K562 (cell line): ENCODE results near the gene ABLIM1. TPM values are rescaled to one million over a fixed set of nuclear protein-coding genes. Genes with fewer than 3 reads are reported as not detected.

Experiments used
- ATAC-seq: fragments of 200-7000 bp; cut with Tn5 transposase; 3 replicates; pipeline ENCODE4 v1.9.1; 2020; ENCODE audit warnings: moderate library complexity
- BruUV-seq: library from RNA; stranded (reverse); fragments of 400-500 nt; replicated peaks from 2 replicates; lab custom pipeline; 2021; lab: Mats Ljungman, UMichigan
- CTCF ChIA-PET: fragments of 300-600 bp; formaldehyde crosslinking; extraction: SDS; loops from one replicate; lab custom pipeline; 2021; ENCODE audit warnings: low intra/inter-chr PET ratio; lab: Yijun Ruan, JAX
- POLR2A ChIA-PET: fragments of 300-600, 350-650 bp; sonication (Branson Sonifier 250); formaldehyde crosslinking; extraction: SDS; loops from one replicate; lab custom pipeline; 2021; ENCODE audit warnings: antibody characterized with exemption, inconsistent platforms; lab: Yijun Ruan, JAX
- DNase-seq, 4 experiments: peaks; one replicate each; pipeline versions ENCODE4 v3.0.0 to v3.0.0-alpha.2; 2011 to 2018; ENCODE audit warnings: low spot score in 3 of 4, mixed read lengths in 3 of 4; ENCODE audit errors: extremely low read depth in 1 of 4
- FAIRE-seq: peaks from 2 replicates; lab custom pipeline; 2011; peaks lifted over from hg19 to GRCh38; lab: Jason Lieb, UNC
- H2AFZ ChIP-seq: 2 replicates; pipeline ENCODE4 v1.6.0; 2011; ENCODE audit warnings: low read depth, low read length, control low read depth, inconsistent platforms
- H3K27ac ChIP-seq: fragments of 200-600 bp; 3 replicates; pipeline ENCODE4 v1.8.0; 2011; ENCODE audit warnings: low read depth, mild to moderate bottlenecking, control low read depth, inconsistent platforms, low read length, moderate library complexity, mixed read lengths; ENCODE audit errors: extremely low read depth
- H3K27me3 ChIP-seq, 2 experiments: fragments of 300-600 bp in 1 of 2; 2 replicates in 1 of 2; 3 replicates in 1 of 2; pipeline versions ENCODE4 v1.6.0 to v1.8.0; 2011; ENCODE audit warnings: inconsistent platforms in 2 of 2, low read length in 2 of 2, mild to moderate bottlenecking in 1 of 2, mixed read lengths in 1 of 2, moderate library complexity in 1 of 2; ENCODE audit not compliant: control insufficient read depth in 2 of 2, insufficient read depth in 2 of 2
- H3K36me3 ChIP-seq: fragments of 300-600 bp; 3 replicates; pipeline ENCODE4 v1.8.0; 2011; ENCODE audit warnings: mild to moderate bottlenecking, low read length, inconsistent platforms; ENCODE audit not compliant: control insufficient read depth, insufficient read depth
- H3K4me1 ChIP-seq, 2 experiments: fragments of 200-600 bp in 1 of 2; replicated peaks in 1 of 2; 2 replicates in 1 of 2; 3 replicates in 1 of 2; pipeline versions ENCODE4 v1.5.1 to v1.8.0; 2011; ENCODE audit warnings: inconsistent platforms in 2 of 2, low read length in 2 of 2, mild to moderate bottlenecking in 1 of 2, mixed read lengths in 1 of 2, moderate library complexity in 1 of 2; ENCODE audit not compliant: control insufficient read depth in 2 of 2, insufficient read depth in 2 of 2
- H3K4me2 ChIP-seq: 2 replicates; pipeline ENCODE4 v1.6.1; 2011; ENCODE audit warnings: low read length, control low read depth, inconsistent platforms, mixed read lengths; ENCODE audit not compliant: insufficient read depth
- H3K4me3 ChIP-seq: fragments of 200-600 bp; sonication (generic), shearing (Covaris generic); 2 replicates; pipeline ENCODE4 v1.5.1; 2016; ENCODE audit warnings: control low read depth, inconsistent platforms
- H3K79me2 ChIP-seq: fragments of 200-600 bp; 3 replicates; pipeline ENCODE4 v1.8.0; 2011; ENCODE audit warnings: low read length, inconsistent platforms; ENCODE audit not compliant: control insufficient read depth, insufficient read depth
- H3K9ac ChIP-seq, 2 experiments: 2 replicates each; pipeline versions ENCODE4 v1.6.0 to v1.6.1; 2011; ENCODE audit warnings: low read depth in 2 of 2, low read length in 2 of 2, control low read depth in 1 of 2, inconsistent platforms in 1 of 2, mild to moderate bottlenecking in 1 of 2, mixed read lengths in 1 of 2; ENCODE audit not compliant: insufficient read depth in 1 of 2
- H3K9me1 ChIP-seq: one replicate; pipeline ENCODE4 v1.6.0; 2011; ENCODE audit warnings: inconsistent platforms, mild to moderate bottlenecking, low read length, moderate library complexity; ENCODE audit not compliant: control insufficient read depth, insufficient read depth
- H3K9me3 ChIP-seq: replicated peaks from 2 replicates; pipeline ENCODE4 v1.5.1; 2011; ENCODE audit warnings: low read depth, low read length, inconsistent platforms; ENCODE audit not compliant: control insufficient read depth, insufficient read depth
- H4K20me1 ChIP-seq: replicated peaks from 2 replicates; pipeline ENCODE4 v1.6.1; 2011; ENCODE audit warnings: low read length, inconsistent platforms, mixed read lengths; ENCODE audit not compliant: control insufficient read depth, insufficient read depth
- ATF3 ChIP-seq, 2 experiments: fragments of 450-650 bp in 1 of 2; sonication (generic) in 1 of 2; formaldehyde crosslinking in 1 of 2; IDR thresholded peaks in 1 of 2; conservative IDR thresholded peaks in 1 of 2; 2 replicates each; pipeline versions ENCODE4 v1.6.1 to v1.8.1; 2016 to 2023; ENCODE audit warnings: mild to moderate bottlenecking in 2 of 2, moderate library complexity in 2 of 2, inconsistent platforms in 1 of 2, missing genetic modification reagents in 1 of 2
- DDX20 ChIP-seq: fragments of 450-650 bp; IDR thresholded peaks from 2 replicates; pipeline ENCODE4 v1.6.1; 2016; ENCODE audit warnings: missing genetic modification characterization, low read depth, mild to moderate bottlenecking, missing compliant biosample characterization, moderate library complexity
- GABPA ChIP-seq: fragments of 200-800 bp; sonication (Bioruptor generic); conservative IDR thresholded peaks from 2 replicates; pipeline ENCODE4 v1.6.1; 2016; ENCODE audit warnings: low read depth, missing genetic modification characterization, missing compliant biosample characterization
- GTF2A2 ChIP-seq: IDR thresholded peaks from 2 replicates; pipeline ENCODE4 v1.6.1; 2016; ENCODE audit warnings: mild to moderate bottlenecking, missing genetic modification characterization, missing compliant biosample characterization
- HLTF ChIP-seq: fragments of 450-650 bp; IDR thresholded peaks from 2 replicates; pipeline ENCODE4 v1.6.1; 2016
- OTX1 ChIP-seq: fragments of 450-650 bp; formaldehyde crosslinking; IDR thresholded peaks from 2 replicates; pipeline ENCODE4 v1.4.0; 2022; ENCODE audit warnings: mild to moderate bottlenecking
- PYGO2 ChIP-seq: fragments of 450-650 bp; IDR thresholded peaks from 2 replicates; pipeline ENCODE4 v1.6.1; 2016; ENCODE audit warnings: mild to moderate bottlenecking, missing genetic modification characterization, moderate library complexity, missing compliant biosample characterization
- RNF2 ChIP-seq: sonication (generic); IDR thresholded peaks from 2 replicates; pipeline ENCODE4 v1.6.1; 2016
- YY1 ChIP-seq, 3 experiments: IDR thresholded peaks; 2 replicates each; pipeline ENCODE4 v1.6.1; 2011; ENCODE audit warnings: low read length in 2 of 3, mild to moderate bottlenecking in 2 of 3, moderate library complexity in 2 of 3, borderline replicate concordance in 1 of 3, control low read depth in 1 of 3, low read depth in 1 of 3; ENCODE audit not compliant: insufficient read depth in 3 of 3, insufficient replicate concordance in 2 of 3, control insufficient read depth in 1 of 3, insufficient read length in 1 of 3; ENCODE audit errors: extremely low read depth in 1 of 3
- WGBS: fragments of 100-300 bp; shearing (Covaris generic); methylation state at CpG from one replicate; pipeline ENCODE4 v1.1.6; 2016; ENCODE audit warnings: low coverage, mixed read lengths; ENCODE audit not compliant: insufficient coverage; ENCODE audit errors: missing lambda C conversion rate; 5-methylcytosine and 5-hydroxymethylcytosine counted together
- in situ Hi-C: fragments of 300-500 bp; cut with MboI; formaldehyde crosslinking; loops from 4 replicates; pipeline ENCODE4 v1.15.0; 2018; ENCODE audit warnings: inconsistent platforms, mixed read lengths
- intact Hi-C: fragments of 100-400 bp; cut with micrococcal nuclease; formaldehyde crosslinking; loops from 2 replicates; pipeline ENCODE4 v1.14.2; 2022
- polyA plus RNA-seq, 8 experiments: library from polyadenylated mRNA; depleted of rRNA in 4 of 8; stranded (reverse) in 5 of 8; unstranded in 3 of 8; fragments of >200 nt; fragmentation: Nextera tagmentation in 2 of 8; fragmentation: Illumina TruSeq in 1 of 8; extraction: Ambion mirVana in 2 of 8; extraction: Trizol in 1 of 8; gene quantifications; 2 replicates each; pipeline versions ENCODE4 v1.2.1 to v1.2.3, GENCODE V29; 2011 to 2014; ENCODE audit warnings: inconsistent platforms in 1 of 8, missing spikeins in 1 of 8
- total RNA-seq, 7 experiments: library from RNA; depleted of rRNA in 6 of 7; stranded (reverse); fragments of >200 nt in 6 of 7; fragmentation: Illumina TruSeq in 2 of 7; extraction: Trizol in 2 of 7; gene quantifications; 2 replicates each; pipeline versions ENCODE4 v1.2.1 to v1.2.3, GENCODE V29; 2011 to 2021; ENCODE audit warnings: low replicate concordance in 1 of 7
- TF ChIP-seq, protein P1 (sequence below): IDR thresholded peaks from 2 replicates; pipeline ENCODE4 v1.6.1; 2014; ENCODE audit warnings: antibody characterized with exemption
- TF ChIP-seq, protein P2 (sequence below): fragments of 250-450 bp; sonication (Bioruptor Pico); IDR thresholded peaks from 2 replicates; pipeline ENCODE4 v1.5.0; 2021

Gene ABLIM1
- total and polyA plus RNA-seq, 9 of the 15 experiments (the other 6 are each of a cell fraction or from before 2014, with no cell fraction given), result 0.07 to 0.49 (median 0.14) TPM; not detected in 6

- BruUV-seq, result no TSS peak
- Histone ChIP-seq H4K20me1 (no peaks in the 10 kb centered on the region), H3K9ac (no peak overlapping the region), H3K4me1 (no peaks in the 10 kb centered on the region), H3K79me2 (no peaks in the 10 kb centered on the region), H3K9me1 (no peaks in the 10 kb centered on the region)
- in situ Hi-C loops, result no loop called here
- no peak for FAIRE-seq
- TF ChIP-seq GTF2A2 (no peak), PYGO2 (tag) (no peak), RNF2 (no peak), HLTF (no peak), GABPA (tag) (no peak), OTX1 (CRISPR knock-in tag) (no peak), ATF3 (IDR thresholded peaks at IDR 0.05) (no peak), ATF3 (CRISPR knock-in tag; conservative IDR thresholded peaks at IDR 0.05) (no peak), YY1 (IDR thresholded peaks at IDR 0.05; ENCODE audit: borderline replicate concordance in 1 of 3, control insufficient read depth in 1 of 3, extremely low read depth in 1 of 3, insufficient read depth in 3 of 3, insufficient read length in 1 of 3, insufficient replicate concordance in 2 of 3, low read depth in 1 of 3, low read length in 2 of 3) (no peak), DDX20 (tag) (no peak)
- TF ChIP-seq, protein P1, sequence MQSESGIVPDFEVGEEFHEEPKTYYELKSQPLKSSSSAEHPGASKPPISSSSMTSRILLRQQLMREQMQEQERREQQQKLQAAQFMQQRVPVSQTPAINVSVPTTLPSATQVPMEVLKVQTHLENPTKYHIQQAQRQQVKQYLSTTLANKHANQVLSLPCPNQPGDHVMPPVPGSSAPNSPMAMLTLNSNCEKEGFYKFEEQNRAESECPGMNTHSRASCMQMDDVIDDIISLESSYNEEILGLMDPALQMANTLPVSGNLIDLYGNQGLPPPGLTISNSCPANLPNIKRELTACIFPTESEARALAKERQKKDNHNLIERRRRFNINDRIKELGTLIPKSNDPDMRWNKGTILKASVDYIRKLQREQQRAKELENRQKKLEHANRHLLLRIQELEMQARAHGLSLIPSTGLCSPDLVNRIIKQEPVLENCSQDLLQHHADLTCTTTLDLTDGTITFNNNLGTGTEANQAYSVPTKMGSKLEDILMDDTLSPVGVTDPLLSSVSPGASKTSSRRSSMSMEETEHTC, result no peak
- TF ChIP-seq, protein P2, sequence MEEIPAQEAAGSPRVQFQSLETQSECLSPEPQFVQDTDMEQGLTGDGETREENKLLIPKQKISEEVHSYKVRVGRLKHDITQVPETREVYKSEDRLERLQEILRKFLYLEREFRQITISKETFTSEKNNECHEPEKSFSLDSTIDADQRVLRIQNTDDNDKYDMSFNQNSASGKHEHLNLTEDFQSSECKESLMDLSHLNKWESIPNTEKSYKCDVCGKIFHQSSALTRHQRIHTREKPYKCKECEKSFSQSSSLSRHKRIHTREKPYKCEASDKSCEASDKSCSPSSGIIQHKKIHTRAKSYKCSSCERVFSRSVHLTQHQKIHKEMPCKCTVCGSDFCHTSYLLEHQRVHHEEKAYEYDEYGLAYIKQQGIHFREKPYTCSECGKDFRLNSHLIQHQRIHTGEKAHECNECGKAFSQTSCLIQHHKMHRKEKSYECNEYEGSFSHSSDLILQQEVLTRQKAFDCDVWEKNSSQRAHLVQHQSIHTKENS (CRISPR knock-in tag), result no peak
- TF ChIP-seq, all 486 proteins: peak for 0
- CTCF ChIA-PET, result no interaction called here
- DNase-seq (no peak), ATAC-seq (no peak)
- POLR2A ChIA-PET, result no interaction called here
- intact Hi-C loops, result no loop called here
- no peak overlapping the region for H2AFZ ChIP-seq
- H3K4me2 ChIP-seq, result no peak overlapping the region
- H3K4me3 ChIP-seq, result no peak overlapping the region
- H3K27ac ChIP-seq, result no peak overlapping the region
- WGBS, result 0% methylated on average over 3 of the region's 3 CpGs
- no peaks in the 10 kb centered on the region for H3K36me3 ChIP-seq
- no peaks in the 10 kb centered on the region for H3K9me3 ChIP-seq
- H3K27me3 ChIP-seq, result no peaks in the 10 kb centered on the region
Observed at GRCh38 chr10:114661212-114661880, 3.3 kb upstream of the ABLIM1 start.
